Testis (tissue), 2 donors: ENCODE results near the gene EXOC3L4.

Experiments
- POLR2A ChIP-seq: fragments of 450-650 bp; IDR thresholded peaks from one replicate; pipeline ENCODE4 v1.6.1; 2017; ENCODE audit warnings: antibody characterized with exemption, mild to moderate bottlenecking, moderate library complexity
- TF ChIP-seq, protein P1 (sequence below), 3 experiments: fragments of 450-650 bp in 2 of 3; fragments of 200-600 bp in 1 of 3; sonication (generic) in 1 of 3; IDR thresholded peaks; one replicate each; pipeline ENCODE4 v1.5.1; 2016 to 2019; ENCODE audit warnings: antibody characterized with exemption in 3 of 3, mild to moderate bottlenecking in 2 of 3, moderate library complexity in 1 of 3

DNA sequence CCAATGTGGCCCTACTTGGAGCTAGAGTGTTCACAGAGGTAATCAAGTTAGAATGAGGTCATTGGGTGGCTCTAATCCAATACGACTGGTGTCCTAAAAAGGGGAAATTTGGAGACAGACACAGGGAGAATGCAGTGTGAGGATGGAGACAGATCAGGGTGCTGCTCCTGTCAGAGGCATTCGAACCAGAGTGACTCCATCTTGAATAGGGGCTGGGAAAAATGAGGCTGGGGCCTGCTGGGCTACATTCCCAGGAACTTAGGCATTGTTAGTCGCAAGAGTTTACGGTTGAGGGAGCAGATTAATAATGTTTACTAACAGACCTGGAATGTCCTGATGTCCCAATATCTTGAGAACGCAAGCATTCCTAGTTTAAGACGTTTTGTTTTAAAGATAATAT is 49.0 kb downstream of the EXOC3L4 start:
- TF ChIP-seq, protein P1, sequence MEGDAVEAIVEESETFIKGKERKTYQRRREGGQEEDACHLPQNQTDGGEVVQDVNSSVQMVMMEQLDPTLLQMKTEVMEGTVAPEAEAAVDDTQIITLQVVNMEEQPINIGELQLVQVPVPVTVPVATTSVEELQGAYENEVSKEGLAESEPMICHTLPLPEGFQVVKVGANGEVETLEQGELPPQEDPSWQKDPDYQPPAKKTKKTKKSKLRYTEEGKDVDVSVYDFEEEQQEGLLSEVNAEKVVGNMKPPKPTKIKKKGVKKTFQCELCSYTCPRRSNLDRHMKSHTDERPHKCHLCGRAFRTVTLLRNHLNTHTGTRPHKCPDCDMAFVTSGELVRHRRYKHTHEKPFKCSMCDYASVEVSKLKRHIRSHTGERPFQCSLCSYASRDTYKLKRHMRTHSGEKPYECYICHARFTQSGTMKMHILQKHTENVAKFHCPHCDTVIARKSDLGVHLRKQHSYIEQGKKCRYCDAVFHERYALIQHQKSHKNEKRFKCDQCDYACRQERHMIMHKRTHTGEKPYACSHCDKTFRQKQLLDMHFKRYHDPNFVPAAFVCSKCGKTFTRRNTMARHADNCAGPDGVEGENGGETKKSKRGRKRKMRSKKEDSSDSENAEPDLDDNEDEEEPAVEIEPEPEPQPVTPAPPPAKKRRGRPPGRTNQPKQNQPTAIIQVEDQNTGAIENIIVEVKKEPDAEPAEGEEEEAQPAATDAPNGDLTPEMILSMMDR (IDR thresholded peaks at IDR 0.05): no peak
- no peak for TF ChIP-seq POLR2A
